Liver (tissue), 9 donors: ENCODE measurements around the gene TMEM40. TPM values are rescaled to one million over a fixed set of nuclear protein-coding genes. Genes with fewer than 3 reads are reported as not detected.

Experiments
- DNase-seq: peaks from one replicate; pipeline ENCODE4 v3.0.0-alpha.2; 2017; ENCODE audit warnings: low spot score
- H3K27ac ChIP-seq, 2 donors: one replicate each; pipeline ENCODE4 v1.7.0; 2013; ENCODE audit warnings: inconsistent platforms in 2 of 2, low read length in 2 of 2, control low read depth in 1 of 2, low read depth in 1 of 2, mild to moderate bottlenecking in 1 of 2
- H3K27me3 ChIP-seq, 4 donors: one replicate each; pipeline versions ENCODE4 v1.6.1 to v1.7.0; 2013; ENCODE audit warnings: low read length in 3 of 4, inconsistent platforms in 1 of 4, mild to moderate bottlenecking in 1 of 4, moderate library complexity in 1 of 4; ENCODE audit not compliant: control insufficient read depth in 4 of 4, insufficient read depth in 4 of 4
- H3K36me3 ChIP-seq, 4 donors: one replicate each; pipeline versions ENCODE4 v1.6.1 to v1.7.0; 2013; ENCODE audit warnings: low read length in 3 of 4, mild to moderate bottlenecking in 3 of 4, low read depth in 1 of 4, moderate library complexity in 1 of 4; ENCODE audit not compliant: control insufficient read depth in 4 of 4, insufficient read depth in 3 of 4
- H3K4me1 ChIP-seq, 4 donors: one replicate each; pipeline versions ENCODE4 v1.6.1 to v1.7.0; 2013; ENCODE audit warnings: low read length in 3 of 4, mild to moderate bottlenecking in 3 of 4, moderate library complexity in 1 of 4; ENCODE audit not compliant: control insufficient read depth in 4 of 4, insufficient read depth in 4 of 4
- H3K4me3 ChIP-seq, 3 donors: one replicate each; pipeline versions ENCODE4 v1.6.1 to v1.7.0; 2013; ENCODE audit warnings: low read length in 3 of 3, control low read depth in 1 of 3, low read depth in 1 of 3, mild to moderate bottlenecking in 1 of 3
- H3K9ac ChIP-seq, 2 donors: one replicate each; pipeline ENCODE4 v1.7.0; 2013; ENCODE audit warnings: low read length in 2 of 2, mild to moderate bottlenecking in 2 of 2, moderate library complexity in 2 of 2, control low read depth in 1 of 2, low read depth in 1 of 2
- H3K9me3 ChIP-seq, 4 donors: one replicate each; pipeline versions ENCODE4 v1.6.1 to v1.7.0; 2013; ENCODE audit warnings: low read length in 3 of 4; ENCODE audit not compliant: control insufficient read depth in 4 of 4
- CTCF ChIP-seq: fragments of 150-350 bp; IDR thresholded peaks from 2 replicates; pipeline ENCODE4 v1.5.1; 2017; ENCODE audit warnings: improper control_type of control experiment, low read depth, low read length; ENCODE audit not compliant: missing input control
- FOXA2 ChIP-seq: IDR thresholded peaks from 2 replicates; pipeline ENCODE4 v1.6.1; 2016; ENCODE audit warnings: antibody characterized with exemption
- GABPA ChIP-seq, 2 donors: IDR thresholded peaks in 1 of 2; conservative IDR thresholded peaks in 1 of 2; 2 replicates each; pipeline ENCODE4 v1.6.1; 2016; ENCODE audit warnings: antibody characterized with exemption in 2 of 2, mild to moderate bottlenecking in 1 of 2, moderate library complexity in 1 of 2
- HNF4A ChIP-seq, 2 donors: conservative IDR thresholded peaks; 2 replicates each; pipeline ENCODE4 v1.6.1; 2016; ENCODE audit warnings: antibody characterized with exemption in 2 of 2, mild to moderate bottlenecking in 2 of 2
- HNF4G ChIP-seq: IDR thresholded peaks from 2 replicates; pipeline ENCODE4 v1.6.1; 2016; ENCODE audit warnings: antibody characterized with exemption
- JUND ChIP-seq, 2 donors: IDR thresholded peaks; 2 replicates each; pipeline ENCODE4 v1.6.1; 2016; ENCODE audit warnings: antibody characterized with exemption in 2 of 2
- MAX ChIP-seq: IDR thresholded peaks from 2 replicates; pipeline ENCODE4 v1.6.1; 2016; ENCODE audit warnings: antibody characterized with exemption
- REST ChIP-seq: IDR thresholded peaks from 2 replicates; pipeline ENCODE4 v1.6.1; 2016; ENCODE audit warnings: antibody characterized with exemption, mild to moderate bottlenecking
- SP1 ChIP-seq: IDR thresholded peaks from 2 replicates; pipeline ENCODE4 v1.6.1; 2018; ENCODE audit warnings: antibody characterized with exemption, mild to moderate bottlenecking
- TAF1 ChIP-seq: conservative IDR thresholded peaks from 2 replicates; pipeline ENCODE4 v1.6.1; 2016; ENCODE audit warnings: antibody characterized with exemption, mild to moderate bottlenecking
- YY1 ChIP-seq: IDR thresholded peaks from 2 replicates; pipeline ENCODE4 v1.6.1; 2016; ENCODE audit warnings: antibody characterized with exemption, mild to moderate bottlenecking
- ZBTB33 ChIP-seq: IDR thresholded peaks from 2 replicates; pipeline ENCODE4 v1.6.1; 2016; ENCODE audit warnings: antibody characterized with exemption
- WGBS: extraction: QIAGEN DNeasy Blood & Tissue Kit; methylation state at CpG from one replicate; pipeline ENCODE4 v1.1.7; 2013; 5-methylcytosine and 5-hydroxymethylcytosine counted together
- polyA plus RNA-seq, 2 donors: library from polyadenylated mRNA; stranded (reverse) in 1 of 2; unstranded in 1 of 2; fragments of 200-250 nt in 1 of 2; fragments of >200 nt in 1 of 2; fragmentation: Nextera tagmentation in 1 of 2; extraction: Ambion mirVana in 1 of 2; gene quantifications; one replicate each; pipeline versions ENCODE4 v1.2.1 to v1.2.3, GENCODE V29; 2013 to 2015
- total RNA-seq, 2 donors: library from RNA; depleted of rRNA; stranded (reverse); fragments of >200 nt; gene quantifications; one replicate each; pipeline ENCODE4 v1.2.3, GENCODE V29; 2014
- donor health status: healthy.
- donor health status: healthy.
- donor health status: healthy.
- donor health status: healthy.
- donor health status: healthy.

Gene TMEM40
- total and polyA plus RNA-seq, 4 donors = 0.57 to 0.79 TPM; not detected in 2

GRCh38 chr3:12742330-12743107 is 16.5 kb downstream of the TMEM40 start:
- WGBS = 77% methylated on average over 5 of the region's 5 CpGs
- no peak for DNase-seq

More at GRCh38 chr3:12742330-12743107, 16.5 kb downstream of the TMEM40 start:
- no peaks in the 10 kb centered on the region for H3K4me1 ChIP-seq
- H3K9me3 ChIP-seq = no peaks in the 10 kb centered on the region
- H3K9ac ChIP-seq = no peak overlapping the region
- no peak for TF ChIP-seq JUND (IDR thresholded peaks at IDR 0.05)
- TF ChIP-seq CTCF = no peak
- no peak for TF ChIP-seq SP1
- no peak for TF ChIP-seq GABPA (IDR thresholded peaks at IDR 0.05 in 1 of 2, conservative IDR thresholded peaks at IDR 0.05 in 1 of 2)
- no peak for TF ChIP-seq ZBTB33
- TF ChIP-seq HNF4A (conservative IDR thresholded peaks at IDR 0.05) = no peak
- no peak for TF ChIP-seq FOXA2
- no peak for TF ChIP-seq REST
- no peak for TF ChIP-seq MAX
- TF ChIP-seq TAF1 = no peak
- TF ChIP-seq HNF4G = no peak
- no peak for TF ChIP-seq YY1
- no peak overlapping the region for H3K4me3 ChIP-seq
- H3K36me3 ChIP-seq = no peaks in the 10 kb centered on the region
- H3K27ac ChIP-seq = no peak overlapping the region
- no peaks in the 10 kb centered on the region for H3K27me3 ChIP-seq
